ENCODE measurements around the gene DDX39B.

DNA sequence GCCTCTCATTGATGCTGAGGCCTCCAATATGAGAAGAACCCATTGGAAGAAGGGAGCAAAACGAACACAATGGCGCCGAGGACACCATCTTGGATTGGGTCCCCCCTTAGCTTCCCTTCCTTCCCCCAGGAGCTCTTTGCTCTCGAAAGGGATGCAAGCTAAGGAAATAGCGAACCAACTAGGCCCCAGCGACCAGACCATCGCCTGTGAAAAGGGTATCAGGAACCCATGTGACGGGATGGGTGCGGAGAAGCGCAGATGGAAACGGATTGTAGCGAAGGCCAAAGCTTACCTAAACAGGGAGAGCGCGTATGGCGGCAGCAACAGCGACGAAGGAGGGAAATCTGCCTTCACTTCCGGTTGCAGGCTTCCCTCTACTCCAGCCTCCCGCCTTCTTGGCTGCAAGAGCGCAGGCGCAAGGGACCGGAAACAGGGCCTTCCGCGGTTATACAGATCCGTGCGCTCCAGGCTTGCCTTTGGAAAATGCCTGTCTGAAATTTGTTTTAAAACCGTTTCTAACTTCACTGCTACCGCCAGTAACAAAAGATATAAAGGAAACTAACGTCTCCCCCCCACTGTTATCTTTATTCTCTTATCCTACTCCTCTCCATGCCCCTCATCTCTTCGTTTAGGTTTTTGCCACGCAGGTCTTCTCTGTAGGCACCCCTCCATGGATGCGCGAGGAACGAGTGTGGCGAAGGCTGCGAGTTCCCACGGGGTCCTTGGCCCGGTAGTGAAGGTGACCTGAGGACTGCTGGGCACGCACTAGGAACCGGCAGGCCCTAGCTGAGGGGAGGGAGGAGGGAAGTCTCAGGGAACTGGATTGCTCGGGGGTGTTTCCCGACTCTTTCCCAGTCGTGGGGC, at the start of gene DDX39B:
- TF ChIP-seq POLR2A (IDR thresholded peaks at IDR 0.05; ENCODE audit: extremely low read depth, insufficient read length): peak; percentile 89
- no peak for TF ChIP-seq CTCF (IDR thresholded peaks at IDR 0.05; ENCODE audit: low read depth, low read length)
- TF ChIP-seq MYC (IDR thresholded peaks at IDR 0.05; ENCODE audit: low read depth, low read length): peak; percentile 89
- peak; percentile 52; the same call in 1 of the 2 replicates for TF ChIP-seq MAX (IDR thresholded peaks at IDR 0.05; ENCODE audit: low read depth, low read length)

Data from NB4 (cell line).